Activated T-cell treated with anti-CD3 and anti-CD28 coated beads, Interleukin-2, amount 50 U/mL, for 24 hours (primary cell): ENCODE measurements around the gene DHX34.
A peak's percentile ranks its signal among the peaks of the same experiment; 100 is the strongest.
"Not testable (repeated sequence)": the region's sequence is repeated elsewhere in the genome, so short reads cannot be mapped to it uniquely, and the experiment has no call there.

Experiments
- DNase-seq: peaks from one replicate; pipeline ENCODE4 v3.0.0-alpha.2; 2020
- H3K27ac Mint-ChIP-seq: 2 replicates; pipeline ENCODE4 v1.8.0; 2020; ENCODE audit warnings: mild to moderate bottlenecking, mixed read lengths
- H3K27me3 Mint-ChIP-seq: 2 replicates; pipeline ENCODE4 v1.8.0; 2020; ENCODE audit warnings: mixed read lengths
- H3K36me3 Mint-ChIP-seq: 2 replicates; pipeline ENCODE4 v1.8.0; 2020; ENCODE audit warnings: low read depth, mixed read lengths
- H3K4me1 Mint-ChIP-seq: 2 replicates; pipeline ENCODE4 v1.8.0; 2020; ENCODE audit warnings: low read depth, mixed read lengths
- H3K4me3 Mint-ChIP-seq: 2 replicates; pipeline ENCODE4 v1.8.0; 2020; ENCODE audit warnings: mild to moderate bottlenecking, moderate library complexity, mixed read lengths
- H3K9me3 Mint-ChIP-seq: 2 replicates; pipeline ENCODE4 v1.8.0; 2020; ENCODE audit warnings: mixed read lengths

Gene DHX34

GRCh38 chr19:47343194-47343802, 5.8 kb upstream of the DHX34 start:
- Mint-ChIP-seq H3K27ac (no peak overlapping the region), H3K27me3 (no peaks in the 10 kb centered on the region), H3K9me3 (no peaks in the 10 kb centered on the region), H3K4me3 (no peak overlapping the region), H3K4me1 (no peaks in the 10 kb centered on the region), H3K36me3 (no peaks in the 10 kb centered on the region)
- DNase-seq: no peak

GRCh38 chr19:47344425-47344824, 4.7 kb upstream of the DHX34 start:
- Mint-ChIP-seq H3K27ac (no peak overlapping the region), H3K9me3 (no peaks in the 10 kb centered on the region), H3K4me1 (peaks cover 9% of the 10 kb centered on the region), H3K27me3 (no peaks in the 10 kb centered on the region), H3K4me3 (no peak overlapping the region), H3K36me3 (peaks cover 4% of the 10 kb centered on the region)
- no peak for DNase-seq

GRCh38 chr19:47346024-47346423, 3.1 kb upstream of the DHX34 start:
- H3K4me3 Mint-ChIP-seq, H3K27ac Mint-ChIP-seq, DNase-seq, H3K9me3 Mint-ChIP-seq, H3K27me3 Mint-ChIP-seq: not testable (repeated sequence)
- Mint-ChIP-seq H3K36me3 (peaks cover 18% of the 10 kb centered on the region), H3K4me1 (peaks cover 22% of the 10 kb centered on the region)

- no peaks in the 10 kb centered on the region for H3K27me3 Mint-ChIP-seq
- H3K36me3 Mint-ChIP-seq: peaks cover 63% of the 10 kb centered on the region
- no peak for DNase-seq
- peaks cover 3% of the 10 kb centered on the region for H3K9me3 Mint-ChIP-seq
- peak overlapping the region; percentile 98 for H3K4me3 Mint-ChIP-seq
- H3K4me1 Mint-ChIP-seq: peaks cover 50% of the 10 kb centered on the region
- peak overlapping the region; percentile 88 for H3K27ac Mint-ChIP-seq
These were observed 1.5 kb downstream of the DHX34 start for GRCh38 chr19:47350630-47351029.

GRCh38 chr19:47351548-47351947, 2.4 kb downstream of the DHX34 start:
- peak overlapping the region; percentile 57 for H3K27ac Mint-ChIP-seq
- H3K4me1 Mint-ChIP-seq: peaks cover 54% of the 10 kb centered on the region
- H3K36me3 Mint-ChIP-seq: peaks cover 72% of the 10 kb centered on the region
- H3K4me3 Mint-ChIP-seq: peak overlapping the region; percentile 52
- peaks cover 3% of the 10 kb centered on the region for H3K9me3 Mint-ChIP-seq
- no peak for DNase-seq
- H3K27me3 Mint-ChIP-seq: no peaks in the 10 kb centered on the region

- Mint-ChIP-seq H3K4me3 (no peak overlapping the region), H3K27ac (peak overlapping the region; percentile 71), H3K4me1 (peaks cover 54% of the 10 kb centered on the region), H3K36me3 (peaks cover 78% of the 10 kb centered on the region), H3K9me3 (peaks cover 3% of the 10 kb centered on the region), H3K27me3 (no peaks in the 10 kb centered on the region)
- no peak for DNase-seq
These were observed 3.0 kb downstream of the DHX34 start for GRCh38 chr19:47352095-47352494.

GRCh38 chr19:47353307-47353712, 4.2 kb downstream of the DHX34 start:
- peaks cover 54% of the 10 kb centered on the region for H3K4me1 Mint-ChIP-seq
- H3K4me3 Mint-ChIP-seq: no peak overlapping the region
- no peak for DNase-seq
- H3K36me3 Mint-ChIP-seq: peaks cover 90% of the 10 kb centered on the region
- H3K9me3 Mint-ChIP-seq: peaks cover 3% of the 10 kb centered on the region
- no peaks in the 10 kb centered on the region for H3K27me3 Mint-ChIP-seq
- no peak overlapping the region for H3K27ac Mint-ChIP-seq

GRCh38 chr19:47356900-47357299, 7.8 kb downstream of the DHX34 start:
- no peak overlapping the region for H3K4me3 Mint-ChIP-seq
- no peaks in the 10 kb centered on the region for H3K9me3 Mint-ChIP-seq
- H3K27ac Mint-ChIP-seq: no peak overlapping the region
- H3K27me3 Mint-ChIP-seq: no peaks in the 10 kb centered on the region
- no peak for DNase-seq
- peaks cover 26% of the 10 kb centered on the region for H3K4me1 Mint-ChIP-seq
- peaks cover 100% of the 10 kb centered on the region for H3K36me3 Mint-ChIP-seq

- no peaks in the 10 kb centered on the region for H3K9me3 Mint-ChIP-seq
- no peaks in the 10 kb centered on the region for H3K27me3 Mint-ChIP-seq
- peaks cover 97% of the 10 kb centered on the region for H3K36me3 Mint-ChIP-seq
- DNase-seq: no peak
- no peak overlapping the region for H3K4me3 Mint-ChIP-seq
- peaks cover 17% of the 10 kb centered on the region for H3K4me1 Mint-ChIP-seq
- H3K27ac Mint-ChIP-seq: no peak overlapping the region
These were observed 8.9 kb downstream of the DHX34 start for GRCh38 chr19:47357788-47358680.

- Mint-ChIP-seq H3K9me3 (no peaks in the 10 kb centered on the region), H3K36me3 (peaks cover 97% of the 10 kb centered on the region), H3K27me3 (no peaks in the 10 kb centered on the region), H3K4me1 (peaks cover 10% of the 10 kb centered on the region), H3K27ac (no peak overlapping the region), H3K4me3 (no peak overlapping the region)
- DNase-seq: no peak
These were observed 9.8 kb downstream of the DHX34 start for GRCh38 chr19:47358936-47359335.

GRCh38 chr19:47362321-47362720, 13.2 kb downstream of the DHX34 start:
- Mint-ChIP-seq H3K27ac (no peak overlapping the region), H3K4me1 (peaks cover 2% of the 10 kb centered on the region), H3K36me3 (peaks cover 92% of the 10 kb centered on the region), H3K9me3 (no peaks in the 10 kb centered on the region), H3K4me3 (no peak overlapping the region), H3K27me3 (no peaks in the 10 kb centered on the region)
- DNase-seq: no peak

- no peak for DNase-seq
- peaks cover 2% of the 10 kb centered on the region for H3K4me1 Mint-ChIP-seq
- no peaks in the 10 kb centered on the region for H3K27me3 Mint-ChIP-seq
- no peak overlapping the region for H3K27ac Mint-ChIP-seq
- no peak overlapping the region for H3K4me3 Mint-ChIP-seq
- no peaks in the 10 kb centered on the region for H3K9me3 Mint-ChIP-seq
- peaks cover 84% of the 10 kb centered on the region for H3K36me3 Mint-ChIP-seq
These were observed 14.8 kb downstream of the DHX34 start for GRCh38 chr19:47363758-47364531.

- not testable (repeated sequence) for H3K4me1 Mint-ChIP-seq, H3K4me3 Mint-ChIP-seq, DNase-seq, H3K27me3 Mint-ChIP-seq, H3K9me3 Mint-ChIP-seq, H3K27ac Mint-ChIP-seq
- H3K36me3 Mint-ChIP-seq: peaks cover 84% of the 10 kb centered on the region
These were observed 16.3 kb downstream of the DHX34 start for GRCh38 chr19:47365455-47365854.

- Mint-ChIP-seq H3K4me3 (no peak overlapping the region), H3K9me3 (no peaks in the 10 kb centered on the region), H3K27me3 (no peaks in the 10 kb centered on the region), H3K36me3 (peaks cover 82% of the 10 kb centered on the region), H3K4me1 (no peaks in the 10 kb centered on the region), H3K27ac (peak overlapping the region; percentile 30)
- DNase-seq: no peak
These were observed 21.0 kb downstream of the DHX34 start for GRCh38 chr19:47370045-47370611.
